Activated CD8-positive, alpha-beta T cell treated with anti-CD3 and anti-CD28 coated beads for 36 hours (primary cell): Measurements from ENCODE around the gene PTPN11. TPM values are rescaled to one million over a fixed set of nuclear protein-coding genes. Genes with fewer than 3 reads are reported as not detected.
A peak's percentile ranks its signal among the peaks of the same experiment; 100 is the strongest.

ENCODE experiments used
- ATAC-seq: fragments of 200-7000 bp; cut with Tn5 transposase; one replicate; pipeline ENCODE4 v1.10.0; 2021; ENCODE audit warnings: mild to moderate bottlenecking, moderate library complexity
- CTCF ChIA-PET: fragments of 350-600 bp; sonication (Branson Sonifier 250); formaldehyde crosslinking; loops from one replicate; lab custom pipeline; 2021; ENCODE audit warnings: antibody characterized with exemption; lab: Charles Lee
- POLR2A ChIA-PET: fragments of 350-600 bp; sonication (Branson Sonifier 250); formaldehyde crosslinking; loops from one replicate; lab custom pipeline; 2021; ENCODE audit warnings: antibody characterized with exemption; lab: Charles Lee
- DNase-seq: peaks from one replicate; pipeline ENCODE4 v3.0.0-alpha.2; 2020
- H3K27ac Mint-ChIP-seq: one replicate; pipeline ENCODE4 v1.8.0; 2021; ENCODE audit warnings: mild to moderate bottlenecking, mixed read lengths
- H3K27me3 Mint-ChIP-seq: one replicate; pipeline ENCODE4 v1.8.0; 2021; ENCODE audit warnings: mixed read lengths
- H3K36me3 Mint-ChIP-seq: one replicate; pipeline ENCODE4 v1.8.0; 2021; ENCODE audit warnings: low read depth, mixed read lengths
- H3K4me1 Mint-ChIP-seq: one replicate; pipeline ENCODE4 v1.8.0; 2021; ENCODE audit warnings: low read depth, mixed read lengths
- H3K4me3 Mint-ChIP-seq: one replicate; pipeline ENCODE4 v1.8.0; 2021; ENCODE audit warnings: mild to moderate bottlenecking, moderate library complexity, mixed read lengths
- H3K9me3 Mint-ChIP-seq: one replicate; pipeline ENCODE4 v1.8.0; 2021; ENCODE audit warnings: mixed read lengths
- intact Hi-C: fragments of 100-400 bp; cut with micrococcal nuclease; formaldehyde crosslinking; loops from one replicate; pipeline ENCODE4 v1.10.0; 2022
- total RNA-seq, 2 experiments: library from RNA; stranded (reverse); gene quantifications; one replicate each; pipeline ENCODE4 v1.2.3, GENCODE V29; 2021
- TF ChIP-seq, protein P1 (sequence below): fragments of 200-600 bp; IDR thresholded peaks from one replicate; pipeline ENCODE4 v1.8.0; 2022; ENCODE audit warnings: antibody characterized with exemption, mild to moderate bottlenecking

PTPN11 gene
- total RNA-seq, 2 experiments from 2014 or later = 131 to 142 TPM

DNA sequence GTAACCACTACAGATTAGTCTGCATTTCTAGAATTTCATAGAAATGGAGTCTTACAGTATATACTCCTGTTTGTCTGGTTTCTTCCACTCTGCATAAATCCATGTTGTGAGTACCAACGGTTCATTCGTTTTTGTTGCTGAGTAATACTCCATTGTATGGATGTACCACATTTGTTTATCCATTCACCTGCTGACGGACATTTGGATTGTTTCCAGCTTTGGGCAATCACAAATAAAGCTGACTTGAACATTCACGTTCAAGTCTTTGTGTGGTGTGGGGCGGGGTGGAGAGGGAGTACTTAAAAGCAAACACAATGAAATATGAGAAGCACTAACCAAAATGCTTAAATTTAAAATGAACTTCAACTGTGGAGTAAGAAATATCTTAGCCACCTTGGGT lies 43.6 kb upstream of the PTPN11 start:
- intact Hi-C loops = no loop called here
- DNase-seq = no peak
- H3K9me3 Mint-ChIP-seq = no peaks in the 10 kb centered on the region
- CTCF ChIA-PET = no interaction called here
- POLR2A ChIA-PET = interaction anchor here (1.1 kb wide), 1 partner anchor 22 kb away, joined by 3 read pairs; no protein-coding TSS in a partner anchor
- no peaks in the 10 kb centered on the region for H3K27me3 Mint-ChIP-seq
- TF ChIP-seq, protein P1, sequence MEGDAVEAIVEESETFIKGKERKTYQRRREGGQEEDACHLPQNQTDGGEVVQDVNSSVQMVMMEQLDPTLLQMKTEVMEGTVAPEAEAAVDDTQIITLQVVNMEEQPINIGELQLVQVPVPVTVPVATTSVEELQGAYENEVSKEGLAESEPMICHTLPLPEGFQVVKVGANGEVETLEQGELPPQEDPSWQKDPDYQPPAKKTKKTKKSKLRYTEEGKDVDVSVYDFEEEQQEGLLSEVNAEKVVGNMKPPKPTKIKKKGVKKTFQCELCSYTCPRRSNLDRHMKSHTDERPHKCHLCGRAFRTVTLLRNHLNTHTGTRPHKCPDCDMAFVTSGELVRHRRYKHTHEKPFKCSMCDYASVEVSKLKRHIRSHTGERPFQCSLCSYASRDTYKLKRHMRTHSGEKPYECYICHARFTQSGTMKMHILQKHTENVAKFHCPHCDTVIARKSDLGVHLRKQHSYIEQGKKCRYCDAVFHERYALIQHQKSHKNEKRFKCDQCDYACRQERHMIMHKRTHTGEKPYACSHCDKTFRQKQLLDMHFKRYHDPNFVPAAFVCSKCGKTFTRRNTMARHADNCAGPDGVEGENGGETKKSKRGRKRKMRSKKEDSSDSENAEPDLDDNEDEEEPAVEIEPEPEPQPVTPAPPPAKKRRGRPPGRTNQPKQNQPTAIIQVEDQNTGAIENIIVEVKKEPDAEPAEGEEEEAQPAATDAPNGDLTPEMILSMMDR = no peak
- no peaks in the 10 kb centered on the region for H3K36me3 Mint-ChIP-seq
- H3K4me3 Mint-ChIP-seq = no peak overlapping the region
- H3K4me1 Mint-ChIP-seq = peaks cover 13% of the 10 kb centered on the region
- ATAC-seq = no peak
- no peak overlapping the region for H3K27ac Mint-ChIP-seq

DNA sequence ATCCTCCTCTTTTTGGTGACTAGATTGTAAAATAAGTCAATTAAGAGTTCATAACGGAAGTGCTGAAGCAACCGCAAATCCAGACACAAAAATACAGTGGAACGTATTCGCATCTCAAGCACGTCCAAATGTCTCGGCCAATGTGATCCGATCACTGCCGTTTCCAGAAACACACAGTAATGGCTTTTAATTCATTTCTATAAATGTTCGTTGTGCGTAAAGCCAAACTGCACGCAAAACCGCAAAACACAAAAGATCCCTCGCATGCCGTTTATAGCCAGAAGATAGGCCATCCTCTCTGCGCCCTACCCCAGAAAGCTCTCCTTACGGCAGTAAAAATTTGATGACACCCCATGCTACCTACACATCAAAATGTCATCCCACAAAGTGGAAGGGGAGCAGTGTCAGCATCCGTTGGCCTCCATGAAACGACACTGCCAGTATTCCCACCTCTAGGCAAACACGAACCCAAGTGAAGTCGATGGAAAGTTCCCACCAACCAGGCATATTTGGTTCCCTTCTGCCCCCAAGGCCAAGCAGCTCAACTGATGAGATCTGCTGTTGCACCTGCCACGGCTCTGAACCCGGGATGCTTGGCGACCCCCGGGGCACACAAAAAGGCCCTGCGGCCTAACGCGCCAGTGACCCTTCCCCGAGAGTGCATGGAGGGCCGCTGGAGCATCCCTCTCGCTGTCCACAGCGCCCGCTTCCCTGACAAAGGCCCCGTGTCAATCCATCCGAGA lies 37.9 kb upstream of the PTPN11 start:
- Mint-ChIP-seq H3K27ac (peak overlapping the region; percentile 86), H3K27me3 (no peaks in the 10 kb centered on the region), H3K9me3 (no peaks in the 10 kb centered on the region), H3K4me3 (peak overlapping the region; percentile 84), H3K4me1 (peaks cover 17% of the 10 kb centered on the region), H3K36me3 (no peaks in the 10 kb centered on the region)
- DNase-seq = no peak
- POLR2A ChIA-PET = interaction anchor here (1.2 kb wide), 1 partner anchor 30 kb away, joined by 3 read pairs; no protein-coding TSS in a partner anchor
- ATAC-seq = no peak
- CTCF ChIA-PET = no interaction called here
- TF ChIP-seq, protein P1 = no peak
- intact Hi-C loops = loop anchor here (10.0 kb wide), 1 partner anchor 436 kb away; no protein-coding TSS in a partner anchor

DNA sequence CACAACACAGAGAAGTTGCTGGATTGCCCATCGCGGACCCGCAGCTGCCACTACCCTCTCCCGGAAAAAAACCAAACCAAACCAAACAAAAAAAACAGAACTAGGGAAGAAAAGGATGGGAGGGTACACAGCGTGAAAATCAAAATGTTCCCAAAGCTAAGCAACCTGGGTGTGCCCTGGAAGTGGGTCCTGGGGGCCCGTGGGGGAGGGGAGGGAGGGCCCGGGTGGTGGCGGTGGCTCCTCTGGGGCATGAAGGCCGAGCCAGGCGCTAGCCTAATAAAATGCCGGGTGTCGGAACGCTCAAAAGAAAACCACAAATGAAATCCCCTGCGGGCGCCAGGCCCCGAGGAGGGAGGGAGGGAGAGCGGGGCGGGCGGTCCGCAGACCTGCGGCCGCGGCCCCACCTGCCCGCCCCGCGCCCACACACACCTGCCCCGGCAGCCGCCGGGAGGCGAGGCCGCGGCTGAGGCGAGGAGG lies 37.3 kb upstream of the PTPN11 start:
- intact Hi-C loops = loop anchor here (10.0 kb wide), 1 partner anchor 437 kb away; no protein-coding TSS in a partner anchor
- ChIA-PET CTCF (no interaction called here), POLR2A (no interaction called here)
- ATAC-seq (peak; percentile 24), DNase-seq (peak; percentile 59)
- Mint-ChIP-seq H3K27me3 (no peaks in the 10 kb centered on the region), H3K9me3 (no peaks in the 10 kb centered on the region), H3K4me3 (peak overlapping the region; percentile 84), H3K27ac (peak overlapping the region; percentile 86), H3K4me1 (peaks cover 18% of the 10 kb centered on the region), H3K36me3 (no peaks in the 10 kb centered on the region)
- TF ChIP-seq, protein P1 = no peak

DNA sequence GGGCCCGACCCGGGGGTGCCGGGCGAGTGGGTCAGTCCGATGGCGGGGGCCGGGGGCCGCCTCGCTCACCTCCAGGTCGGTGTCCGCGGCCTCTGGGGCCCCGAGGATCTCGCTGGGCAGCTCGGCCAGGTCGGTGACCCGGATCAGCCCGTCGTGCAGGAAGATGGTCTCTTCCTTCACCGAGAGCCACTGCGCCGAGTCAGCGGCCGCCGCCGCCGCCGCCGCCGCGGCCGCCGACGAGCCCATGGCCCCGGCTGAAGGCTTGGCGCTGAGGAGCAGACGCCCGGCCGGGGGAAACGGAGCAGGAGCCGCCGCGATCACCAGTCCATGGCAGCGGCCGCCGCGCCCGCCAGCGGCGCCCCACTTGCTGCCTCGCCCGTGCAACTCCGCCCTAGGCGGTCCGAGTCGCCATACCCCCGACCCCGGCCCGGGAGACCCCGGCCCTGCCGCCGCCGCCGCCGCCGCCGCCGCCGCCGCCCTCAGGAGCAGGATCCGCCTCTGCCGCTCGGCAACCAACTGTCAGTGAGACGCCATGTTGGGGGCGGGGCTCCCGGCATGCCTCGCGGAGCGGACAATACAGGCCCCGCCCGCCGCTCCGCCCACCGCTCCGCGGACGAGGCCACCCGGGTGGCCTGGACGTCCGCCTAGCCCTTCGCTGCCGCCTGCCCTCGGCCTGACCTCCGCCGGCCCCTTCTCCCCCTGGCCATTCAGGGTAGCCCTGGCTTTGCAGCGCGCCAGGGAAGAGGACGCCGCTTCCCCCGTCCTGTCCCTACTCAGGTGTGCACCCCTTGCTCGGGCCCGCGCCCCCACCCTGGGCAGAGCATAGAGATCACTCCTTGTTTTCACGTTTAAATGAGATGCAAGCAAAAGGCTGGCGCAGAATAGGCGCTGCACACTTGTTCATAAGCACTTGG lies 36.6 kb upstream of the PTPN11 start, which contains the start of gene HECTD4:
Gene HECTD4 (minus strand): TSS at position 549 of the 914 bp plus-strand sequence. CDS start 303 bp downstream, at position 246.
- Mint-ChIP-seq H3K4me1 (peaks cover 25% of the 10 kb centered on the region), H3K4me3 (peak within 1 kb of the TSS; percentile 84), H3K27me3 (no peaks in the 10 kb centered on the region), H3K27ac (peak within 1 kb of the TSS; percentile 87), H3K9me3 (no peaks in the 10 kb centered on the region), H3K36me3 (no peaks in the 10 kb centered on the region)
- ChIA-PET POLR2A (no interaction called here), CTCF (no interaction called here)
- DNase-seq = peak; percentile 98
- ATAC-seq = peak; percentile 97
- intact Hi-C loops = loop anchor here (10.0 kb wide), 1 partner anchor 437 kb away; no protein-coding TSS in a partner anchor
- TF ChIP-seq, protein P1 = no peak
